22Rv1 (cell line): Measurements from ENCODE around the gene ITPR1.

Experiments
- CTCF ChIP-seq: fragments of 450-650 bp; IDR thresholded peaks from 2 replicates; pipeline ENCODE4 v1.5.1; 2017; ENCODE audit warnings: mild to moderate bottlenecking
- ZFX ChIP-seq: fragments of 450-650 bp; IDR thresholded peaks from 2 replicates; pipeline ENCODE4 v1.6.1; 2017; ENCODE audit warnings: antibody characterized with exemption, borderline replicate concordance

GRCh38 chr3:4573153-4573552 lies 80.0 kb downstream of the ITPR1 start:
- TF ChIP-seq CTCF (no peak), ZFX (no peak)
